RWPE1 (cell line): ENCODE results near the gene GTF2H4.
"Not testable (repeated sequence)": the region's sequence is repeated elsewhere in the genome, so short reads cannot be mapped to it uniquely, and the experiment has no call there.

Experiments
- CTCF ChIA-PET: fragments of 350-600 bp; sonication (Branson Sonifier 250); formaldehyde crosslinking; extraction: SDS; loops from one replicate; lab custom pipeline; 2021; lab: Yijun Ruan, JAX
- POLR2A ChIA-PET: fragments of 400-600 bp; formaldehyde crosslinking; extraction: SDS; loops from one replicate; lab custom pipeline; 2020; ENCODE audit warnings: antibody characterized with exemption; ENCODE audit not compliant: low non-redundant PET; lab: Yijun Ruan, JAX
- DNase-seq: peaks from one replicate; pipeline ENCODE4 v3.0.0; 2012; ENCODE audit warnings: low spot score
- H3K27ac ChIP-seq: fragments of 450-650 bp; 2 replicates; pipeline ENCODE4 v1.5.1; 2017
- TF ChIP-seq, protein P1 (sequence below): fragments of 450-650 bp; conservative IDR thresholded peaks from 2 replicates; pipeline ENCODE4 v1.5.1; 2017; ENCODE audit warnings: low read depth, mild to moderate bottlenecking

Gene GTF2H4

DNA sequence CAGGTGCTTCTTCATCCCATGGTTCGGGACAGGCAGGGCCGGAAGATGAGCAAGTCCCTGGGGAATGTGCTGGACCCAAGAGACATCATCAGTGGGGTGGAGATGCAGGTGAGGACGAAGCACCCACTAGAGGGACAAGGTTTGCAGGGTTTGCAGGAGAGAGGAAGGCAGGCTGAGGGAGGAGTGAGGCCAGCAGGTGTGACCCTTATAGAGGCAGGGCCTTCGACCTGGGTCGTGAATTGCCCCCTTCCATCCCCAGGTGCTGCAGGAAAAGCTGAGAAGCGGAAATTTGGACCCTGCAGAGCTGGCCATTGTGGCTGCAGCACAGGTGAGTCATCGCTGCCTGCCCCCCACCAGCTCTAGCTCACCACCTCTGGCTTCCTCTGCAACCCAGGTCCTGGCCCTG is 14.4 kb downstream of the GTF2H4 start:
- peak; percentile 76 for DNase-seq
- TF ChIP-seq, protein P1, sequence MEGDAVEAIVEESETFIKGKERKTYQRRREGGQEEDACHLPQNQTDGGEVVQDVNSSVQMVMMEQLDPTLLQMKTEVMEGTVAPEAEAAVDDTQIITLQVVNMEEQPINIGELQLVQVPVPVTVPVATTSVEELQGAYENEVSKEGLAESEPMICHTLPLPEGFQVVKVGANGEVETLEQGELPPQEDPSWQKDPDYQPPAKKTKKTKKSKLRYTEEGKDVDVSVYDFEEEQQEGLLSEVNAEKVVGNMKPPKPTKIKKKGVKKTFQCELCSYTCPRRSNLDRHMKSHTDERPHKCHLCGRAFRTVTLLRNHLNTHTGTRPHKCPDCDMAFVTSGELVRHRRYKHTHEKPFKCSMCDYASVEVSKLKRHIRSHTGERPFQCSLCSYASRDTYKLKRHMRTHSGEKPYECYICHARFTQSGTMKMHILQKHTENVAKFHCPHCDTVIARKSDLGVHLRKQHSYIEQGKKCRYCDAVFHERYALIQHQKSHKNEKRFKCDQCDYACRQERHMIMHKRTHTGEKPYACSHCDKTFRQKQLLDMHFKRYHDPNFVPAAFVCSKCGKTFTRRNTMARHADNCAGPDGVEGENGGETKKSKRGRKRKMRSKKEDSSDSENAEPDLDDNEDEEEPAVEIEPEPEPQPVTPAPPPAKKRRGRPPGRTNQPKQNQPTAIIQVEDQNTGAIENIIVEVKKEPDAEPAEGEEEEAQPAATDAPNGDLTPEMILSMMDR = no peak
- ChIA-PET CTCF (interaction anchor here (1.8 kb wide), 1 partner anchor 148 kb away, joined by 8 read pairs; no protein-coding TSS in a partner anchor), POLR2A (no interaction called here)
- peak overlapping the region; percentile 67 for H3K27ac ChIP-seq

DNA sequence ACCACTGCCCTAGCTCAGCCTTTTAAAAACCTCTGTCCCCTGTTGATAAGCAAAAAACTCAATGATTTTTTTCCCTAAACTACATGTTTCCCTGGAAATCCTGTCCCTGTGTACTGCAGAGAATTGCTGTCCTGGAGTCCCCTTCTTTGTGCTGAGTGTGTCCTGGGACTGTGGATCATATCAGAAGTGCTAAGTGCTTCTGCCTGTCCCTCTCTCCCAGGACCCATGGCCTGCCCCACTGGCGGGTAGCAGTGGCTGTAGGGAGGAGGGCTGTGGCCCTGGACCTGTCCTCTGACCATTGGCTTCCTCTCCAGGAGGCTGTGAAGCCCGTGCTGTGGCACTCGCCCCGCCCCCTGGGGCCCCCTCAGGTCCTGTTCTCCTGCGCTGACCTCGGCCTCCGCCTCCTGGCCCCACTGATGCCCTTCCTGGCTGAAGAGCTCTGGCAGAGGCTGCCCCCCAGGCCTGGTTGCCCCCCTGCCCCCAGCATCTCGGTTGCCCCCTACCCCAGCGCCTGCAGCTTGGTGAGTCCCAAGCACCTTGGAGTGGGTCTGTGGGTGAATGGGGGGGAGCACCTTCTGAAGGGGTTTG is 16.1 kb downstream of the GTF2H4 start:
- CTCF ChIA-PET = interaction anchor here (1.1 kb wide), 1 partner anchor 147 kb away, joined by 5 read pairs; no protein-coding TSS in a partner anchor
- DNase-seq, POLR2A ChIA-PET: not testable (repeated sequence)
- H3K27ac ChIP-seq = peak overlapping the region; percentile 67

DNA sequence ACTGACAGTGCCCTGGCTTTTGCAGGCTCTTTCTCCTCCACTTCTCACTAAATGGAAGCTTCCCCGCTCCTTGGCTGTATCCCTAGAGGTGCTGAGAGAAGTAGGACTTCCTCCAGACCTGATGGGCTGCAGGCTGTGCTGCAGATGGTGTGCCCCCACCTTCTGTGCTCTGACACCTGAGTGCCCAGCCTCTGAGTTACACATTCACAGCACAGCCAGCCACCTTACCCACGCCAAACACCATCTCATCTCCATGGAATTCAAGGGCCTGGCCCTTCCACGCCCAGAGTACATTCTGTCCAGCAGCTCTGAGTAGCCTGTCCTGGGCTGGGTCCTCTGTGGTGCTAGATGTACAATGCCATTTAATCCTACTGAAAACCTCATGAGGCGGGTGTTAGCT is 18.6 kb downstream of the GTF2H4 start:
- ChIA-PET CTCF (interaction anchor here (0.6 to 1.6 kb wide), 2 partner anchors 11 to 201 kb away, joined by 3 to 8 read pairs; no protein-coding TSS in a partner anchor), POLR2A (no interaction called here)
- peak; percentile 33 for DNase-seq
- H3K27ac ChIP-seq = peak overlapping the region; percentile 88
- TF ChIP-seq, protein P1 = no peak

DNA sequence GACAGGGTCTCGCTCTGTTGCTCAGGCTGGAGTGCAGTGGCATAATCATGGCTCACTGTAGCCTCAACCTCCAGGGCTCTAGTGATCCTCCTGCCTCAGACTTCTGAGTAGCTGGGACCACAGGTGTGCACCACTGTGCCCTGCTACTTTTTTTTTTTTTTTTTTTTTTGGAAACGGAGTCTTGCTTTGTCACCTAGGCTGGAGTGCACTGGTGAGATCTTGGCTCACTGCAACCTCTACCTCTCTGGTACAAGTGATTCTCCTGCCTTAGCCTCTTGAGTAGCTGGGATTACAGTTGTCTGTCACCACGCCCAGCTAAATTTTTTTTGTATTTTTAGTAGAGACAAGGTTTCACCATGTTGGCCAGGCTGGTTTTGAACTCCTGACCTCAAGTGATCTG is 19.1 kb downstream of the GTF2H4 start:
- DNase-seq, POLR2A ChIA-PET: not testable (repeated sequence)
- CTCF ChIA-PET = interaction anchor here (0.6 to 1.6 kb wide), 2 partner anchors 12 to 200 kb away, joined by 3 to 8 read pairs; no protein-coding TSS in a partner anchor
- H3K27ac ChIP-seq = peak overlapping the region; percentile 88

DNA sequence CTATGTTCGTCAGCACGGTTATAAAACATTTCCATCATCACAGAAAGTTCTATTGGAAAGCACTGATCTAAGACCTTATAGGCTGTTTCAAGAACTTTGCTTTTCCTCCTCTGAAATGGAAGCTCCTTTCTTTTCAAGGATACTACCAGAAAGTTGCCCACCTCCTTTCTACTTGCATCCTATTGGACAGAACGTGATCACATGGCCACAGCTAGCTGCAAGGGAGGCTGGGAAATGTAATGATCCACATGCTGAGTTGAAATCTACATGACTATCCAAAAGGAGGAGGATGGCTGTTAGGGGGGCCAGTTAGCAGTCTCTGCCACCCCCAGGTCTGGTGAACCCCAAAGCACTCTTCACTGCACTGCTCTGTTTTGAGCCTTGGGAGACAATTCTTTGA is 20.7 kb downstream of the GTF2H4 start:
- ChIA-PET CTCF (interaction anchor here (2.1 kb wide), 1 partner anchor 13 kb away, joined by 4 read pairs; no protein-coding TSS in a partner anchor), POLR2A (no interaction called here)
- no peak overlapping the region for H3K27ac ChIP-seq
- no peak for DNase-seq
- TF ChIP-seq, protein P1 = no peak

- no peak for DNase-seq
- POLR2A ChIA-PET = no interaction called here
- CTCF ChIA-PET = interaction anchor here (0.7 to 2.1 kb wide), 3 partner anchors 15 to 149 kb away, joined by 3 to 6 read pairs (median 4); no protein-coding TSS in a partner anchor
- H3K27ac ChIP-seq = no peak overlapping the region; the same call in 1 of the 2 replicates
- TF ChIP-seq, protein P1 = no peak
These were observed 22.5 kb downstream of the GTF2H4 start for GRCh38 chr6:30930506-30930905.

DNA sequence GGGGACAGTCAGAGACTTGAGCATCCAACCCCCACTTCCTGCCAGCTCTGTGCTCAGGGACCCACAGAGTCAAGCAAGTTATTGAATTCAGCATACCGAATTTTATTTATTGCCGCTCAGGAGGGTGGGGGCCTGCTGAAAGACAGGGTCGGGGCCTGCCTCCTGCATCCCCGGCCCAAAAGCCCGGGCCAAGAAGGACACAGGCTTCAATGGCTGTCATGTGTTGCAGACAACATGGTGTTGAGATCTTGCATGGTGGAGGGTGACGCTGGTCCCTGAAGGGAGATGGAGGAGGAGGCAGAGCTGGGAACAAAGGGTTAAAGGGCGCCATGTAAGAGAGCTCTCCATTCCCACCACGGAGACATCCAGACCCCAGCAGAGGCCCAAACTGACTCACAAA is 23.3 kb downstream of the GTF2H4 start:
- DNase-seq = no peak
- POLR2A ChIA-PET = interaction anchor here (0.6 kb wide), 1 partner anchor 161 kb away, joined by 3 read pairs; no protein-coding TSS in a partner anchor
- CTCF ChIA-PET = interaction anchor here (1.2 kb wide), 1 partner anchor 138 kb away, joined by 6 read pairs; no protein-coding TSS in a partner anchor
- TF ChIP-seq, protein P1 = no peak
- H3K27ac ChIP-seq = no peak overlapping the region; the same call in 1 of the 2 replicates
